Lung (tissue), 16 donors: ENCODE data around the gene OR4A47. TPM values are rescaled to one million over a fixed set of nuclear protein-coding genes. Genes with fewer than 3 reads are reported as not detected.
"Not testable (repeated sequence)": the region's sequence is repeated elsewhere in the genome, so short reads cannot be mapped to it uniquely, and the experiment has no call there.

Experiments used
- ATAC-seq: fragments of 200-7000 bp; cut with Tn5 transposase; one replicate; pipeline ENCODE4 v1.9.1; 2020; ENCODE audit warnings: moderate number of reproducible peaks; ENCODE audit not compliant: insufficient read depth, low FRiP score
- DNase-seq, 3 donors: peaks; one replicate each; pipeline ENCODE4 v3.0.0-alpha.2; 2013 to 2017
- H3K27ac ChIP-seq, 2 donors: one replicate each; pipeline ENCODE4 v1.5.1; 2013; ENCODE audit warnings: mild to moderate bottlenecking in 2 of 2, moderate library complexity in 2 of 2, control low read depth in 1 of 2, inconsistent platforms in 1 of 2, low read depth in 1 of 2, low read length in 1 of 2
- H3K27me3 ChIP-seq, 3 donors: one replicate each; pipeline ENCODE4 v1.5.1; 2013; ENCODE audit warnings: low read length in 2 of 3; ENCODE audit not compliant: control insufficient read depth in 3 of 3, insufficient read depth in 3 of 3
- H3K36me3 ChIP-seq, 4 donors: one replicate each; pipeline ENCODE4 v1.5.1; 2013; ENCODE audit warnings: low read length in 4 of 4, mild to moderate bottlenecking in 1 of 4, moderate library complexity in 1 of 4; ENCODE audit not compliant: control insufficient read depth in 4 of 4, insufficient read depth in 4 of 4
- H3K4me1 ChIP-seq, 5 donors: one replicate each; pipeline ENCODE4 v1.5.1; 2013; ENCODE audit warnings: low read length in 5 of 5, mild to moderate bottlenecking in 2 of 5, moderate library complexity in 1 of 5; ENCODE audit not compliant: control insufficient read depth in 5 of 5, insufficient read depth in 5 of 5
- H3K4me3 ChIP-seq: one replicate; pipeline ENCODE4 v1.5.1; 2013; ENCODE audit warnings: mild to moderate bottlenecking, control low read depth, moderate library complexity
- H3K9ac ChIP-seq, 2 donors: one replicate each; pipeline ENCODE4 v1.5.1; 2013; ENCODE audit warnings: low read length in 2 of 2, control low read depth in 1 of 2; ENCODE audit not compliant: insufficient read depth in 1 of 2
- H3K9me3 ChIP-seq, 4 donors: one replicate each; pipeline ENCODE4 v1.5.1; 2013; ENCODE audit warnings: low read length in 3 of 4, mild to moderate bottlenecking in 1 of 4, moderate library complexity in 1 of 4; ENCODE audit not compliant: control insufficient read depth in 4 of 4, insufficient read depth in 3 of 4
- CTCF ChIP-seq: IDR thresholded peaks from 2 replicates; pipeline ENCODE4 v1.5.1; 2012; ENCODE audit warnings: mild to moderate bottlenecking; ENCODE audit errors: control extremely low read depth, extremely low read depth
- WGBS, 2 donors: extraction: QIAGEN DNeasy Blood & Tissue Kit; methylation state at CpG; one replicate each; pipeline ENCODE4 v1.1.7; 2013; 5-methylcytosine and 5-hydroxymethylcytosine counted together
- long read RNA-seq, 5 donors: transcript quantifications; one replicate each; lab custom pipeline, GENCODE V29; 2026
- polyA plus RNA-seq, 2 donors: library from polyadenylated mRNA; stranded (reverse); fragments of 200-250 nt; gene quantifications; one replicate each; pipeline ENCODE4 v1.2.1, GENCODE V29; 2013
- total RNA-seq, 2 donors: library from RNA; depleted of rRNA in 1 of 2; stranded (reverse); fragments of >200 nt in 1 of 2; gene quantifications; one replicate each; pipeline ENCODE4 v1.2.1, GENCODE V29; 2014 to 2021
- donor health status: control.
- donor health status: control.
- donor health status: Bipolar disorder and iron deficiency.
- donor health status: healthy.
- donor health status: DM: yes; HTN: yes; CAD: no.

Gene OR4A47
- not detected for total RNA-seq
- not detected for polyA plus RNA-seq
- long read RNA-seq, donor 1, result 0 reads
- long read RNA-seq, donor 2, result 0 reads
- long read RNA-seq, donor 3, result 0 reads
- long read RNA-seq, donor 4, result 0 reads
- long read RNA-seq, donor 5, result 0 reads

- H3K27ac ChIP-seq, H3K9me3 ChIP-seq: not testable (repeated sequence)
Observed at GRCh38 chr11:48488493-48488892, at the start of gene OR4A47. Gene OR4A47 (plus strand): TSS chr11:48488793. CDS start chr11:48488793, 0 bp downstream.

GRCh38 chr11:48455909-48456308 is 32.7 kb upstream of the OR4A47 start:
- 71 to 92% methylated on average over 3 of the region's 3 CpGs for WGBS, 2 donors
- not testable (repeated sequence) for DNase-seq, H3K36me3 ChIP-seq, H3K9me3 ChIP-seq, H3K4me3 ChIP-seq, H3K27ac ChIP-seq, H3K27me3 ChIP-seq, H3K9ac ChIP-seq, H3K4me1 ChIP-seq, ATAC-seq

More at GRCh38 chr11:48488493-48488892, at the start of gene OR4A47:
- H3K4me3 ChIP-seq, ATAC-seq, H3K9ac ChIP-seq, H3K27me3 ChIP-seq, H3K36me3 ChIP-seq, DNase-seq, H3K4me1 ChIP-seq: not testable (repeated sequence)

- H3K4me1 ChIP-seq, H3K4me3 ChIP-seq, H3K27ac ChIP-seq, H3K9ac ChIP-seq, ATAC-seq, DNase-seq, H3K9me3 ChIP-seq, H3K36me3 ChIP-seq, H3K27me3 ChIP-seq: not testable (repeated sequence)
- WGBS, 2 donors, result 77 to 93% methylated on average over 2 of the region's 2 CpGs
Observed at GRCh38 chr11:48473966-48474365, 14.6 kb upstream of the OR4A47 start.

- not testable (repeated sequence) for H3K4me1 ChIP-seq, DNase-seq, H3K27me3 ChIP-seq, H3K9me3 ChIP-seq, H3K36me3 ChIP-seq, H3K4me3 ChIP-seq, H3K9ac ChIP-seq, H3K27ac ChIP-seq, ATAC-seq
- WGBS, 2 donors, result 69 to 72% methylated on average over 6 of the region's 6 CpGs
Observed at GRCh38 chr11:48474703-48475102, 13.9 kb upstream of the OR4A47 start.

GRCh38 chr11:48506169-48506568 is 17.6 kb downstream of the OR4A47 start:
- not testable (repeated sequence) for DNase-seq, ATAC-seq, H3K27ac ChIP-seq, H3K9me3 ChIP-seq, H3K4me1 ChIP-seq, H3K27me3 ChIP-seq, H3K4me3 ChIP-seq, H3K36me3 ChIP-seq, H3K9ac ChIP-seq

- Histone ChIP-seq H3K36me3 (no peaks in the 10 kb centered on the region), H3K27me3 (no peaks in the 10 kb centered on the region), H3K9ac (no peak overlapping the region), H3K4me3 (no peak overlapping the region), H3K27ac (no peak overlapping the region), H3K9me3 (peaks cover 0 to 4% (median under 1%) of the 10 kb centered on the region in 4 donors), H3K4me1 (no peaks in the 10 kb centered on the region)
- ATAC-seq (no peak), DNase-seq (no peak)
- WGBS, 2 donors, result 44 to 59% methylated on average over 2 of the region's 2 CpGs
- TF ChIP-seq CTCF, result no peak
Observed at GRCh38 chr11:48538991-48539390, 50.4 kb downstream of the OR4A47 start.
